HL-60 (cell line): ENCODE measurements around the gene OPRL1.

Source experiments
- DNase-seq, 2 experiments: peaks; one replicate each; pipeline ENCODE4 v3.0.0-alpha.2; 2010 to 2020; ENCODE audit warnings: low read depth in 1 of 2, low spot score in 1 of 2
- H3K27ac ChIP-seq: fragments of 250-450 bp; sonication (Bioruptor Pico); replicated peaks from 2 replicates; pipeline ENCODE4 v1.5.1; 2020; ENCODE audit warnings: mild to moderate bottlenecking, moderate library complexity
- H3K27me3 ChIP-seq: fragments of 250-450 bp; sonication (Bioruptor Pico); 2 replicates; pipeline ENCODE4 v1.5.1; 2021; ENCODE audit warnings: mild to moderate bottlenecking, moderate library complexity; ENCODE audit not compliant: insufficient read depth, poor library complexity, severe bottlenecking
- H3K4me3 ChIP-seq: replicated peaks from 2 replicates; pipeline ENCODE4 v1.5.1; 2011; ENCODE audit warnings: mild to moderate bottlenecking, control low read depth, low read length; ENCODE audit not compliant: insufficient read depth
- GABPA ChIP-seq: IDR thresholded peaks from 2 replicates; pipeline ENCODE4 v1.6.1; 2012; ENCODE audit warnings: low read depth
- POLR2AphosphoS5 ChIP-seq: IDR thresholded peaks from 2 replicates; pipeline ENCODE4 v1.6.1; 2012; ENCODE audit warnings: low read depth
- SPI1 ChIP-seq: IDR thresholded peaks from 2 replicates; pipeline ENCODE4 v1.6.1; 2012; ENCODE audit warnings: low read depth, mild to moderate bottlenecking, borderline replicate concordance
- TF ChIP-seq, protein P1 (sequence below): IDR thresholded peaks from one replicate; pipeline ENCODE4 v1.5.1; 2011; ENCODE audit warnings: low read length, control low read depth, inconsistent platforms; ENCODE audit not compliant: insufficient read depth
- TF ChIP-seq, protein P2 (sequence below): IDR thresholded peaks from 2 replicates; pipeline ENCODE4 v1.6.1; 2012; ENCODE audit warnings: low read depth; ENCODE audit not compliant: insufficient replicate concordance

OPRL1 gene

DNA sequence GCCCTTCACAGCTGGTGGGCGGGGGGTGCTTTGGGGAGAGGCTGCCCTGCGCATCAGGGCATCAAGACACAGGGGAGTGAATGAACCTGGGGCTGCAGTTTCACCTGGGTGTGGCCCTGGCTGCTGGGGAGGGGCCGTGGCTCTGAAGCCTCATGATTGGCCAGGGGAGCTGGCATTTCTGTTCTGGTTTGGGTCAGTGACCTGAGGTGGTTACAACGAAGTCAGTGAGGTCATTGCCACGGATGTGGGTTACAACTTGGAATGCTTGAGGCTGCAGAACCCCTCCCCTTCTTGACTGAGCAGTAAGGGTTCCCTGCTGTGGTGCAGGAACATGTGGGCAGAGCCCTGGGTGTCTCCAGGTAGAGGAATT, 13.9 kb upstream of the OPRL1 start:
- no peak for DNase-seq
- H3K27ac ChIP-seq, result no peak overlapping the region
- no peak overlapping the region for H3K4me3 ChIP-seq
- H3K27me3 ChIP-seq, result no peaks in the 10 kb centered on the region
- no peak for TF ChIP-seq SPI1
- TF ChIP-seq POLR2AphosphoS5, result no peak
- TF ChIP-seq, protein P1, sequence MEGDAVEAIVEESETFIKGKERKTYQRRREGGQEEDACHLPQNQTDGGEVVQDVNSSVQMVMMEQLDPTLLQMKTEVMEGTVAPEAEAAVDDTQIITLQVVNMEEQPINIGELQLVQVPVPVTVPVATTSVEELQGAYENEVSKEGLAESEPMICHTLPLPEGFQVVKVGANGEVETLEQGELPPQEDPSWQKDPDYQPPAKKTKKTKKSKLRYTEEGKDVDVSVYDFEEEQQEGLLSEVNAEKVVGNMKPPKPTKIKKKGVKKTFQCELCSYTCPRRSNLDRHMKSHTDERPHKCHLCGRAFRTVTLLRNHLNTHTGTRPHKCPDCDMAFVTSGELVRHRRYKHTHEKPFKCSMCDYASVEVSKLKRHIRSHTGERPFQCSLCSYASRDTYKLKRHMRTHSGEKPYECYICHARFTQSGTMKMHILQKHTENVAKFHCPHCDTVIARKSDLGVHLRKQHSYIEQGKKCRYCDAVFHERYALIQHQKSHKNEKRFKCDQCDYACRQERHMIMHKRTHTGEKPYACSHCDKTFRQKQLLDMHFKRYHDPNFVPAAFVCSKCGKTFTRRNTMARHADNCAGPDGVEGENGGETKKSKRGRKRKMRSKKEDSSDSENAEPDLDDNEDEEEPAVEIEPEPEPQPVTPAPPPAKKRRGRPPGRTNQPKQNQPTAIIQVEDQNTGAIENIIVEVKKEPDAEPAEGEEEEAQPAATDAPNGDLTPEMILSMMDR, result no peak
- TF ChIP-seq GABPA, result no peak
- TF ChIP-seq, protein P2, sequence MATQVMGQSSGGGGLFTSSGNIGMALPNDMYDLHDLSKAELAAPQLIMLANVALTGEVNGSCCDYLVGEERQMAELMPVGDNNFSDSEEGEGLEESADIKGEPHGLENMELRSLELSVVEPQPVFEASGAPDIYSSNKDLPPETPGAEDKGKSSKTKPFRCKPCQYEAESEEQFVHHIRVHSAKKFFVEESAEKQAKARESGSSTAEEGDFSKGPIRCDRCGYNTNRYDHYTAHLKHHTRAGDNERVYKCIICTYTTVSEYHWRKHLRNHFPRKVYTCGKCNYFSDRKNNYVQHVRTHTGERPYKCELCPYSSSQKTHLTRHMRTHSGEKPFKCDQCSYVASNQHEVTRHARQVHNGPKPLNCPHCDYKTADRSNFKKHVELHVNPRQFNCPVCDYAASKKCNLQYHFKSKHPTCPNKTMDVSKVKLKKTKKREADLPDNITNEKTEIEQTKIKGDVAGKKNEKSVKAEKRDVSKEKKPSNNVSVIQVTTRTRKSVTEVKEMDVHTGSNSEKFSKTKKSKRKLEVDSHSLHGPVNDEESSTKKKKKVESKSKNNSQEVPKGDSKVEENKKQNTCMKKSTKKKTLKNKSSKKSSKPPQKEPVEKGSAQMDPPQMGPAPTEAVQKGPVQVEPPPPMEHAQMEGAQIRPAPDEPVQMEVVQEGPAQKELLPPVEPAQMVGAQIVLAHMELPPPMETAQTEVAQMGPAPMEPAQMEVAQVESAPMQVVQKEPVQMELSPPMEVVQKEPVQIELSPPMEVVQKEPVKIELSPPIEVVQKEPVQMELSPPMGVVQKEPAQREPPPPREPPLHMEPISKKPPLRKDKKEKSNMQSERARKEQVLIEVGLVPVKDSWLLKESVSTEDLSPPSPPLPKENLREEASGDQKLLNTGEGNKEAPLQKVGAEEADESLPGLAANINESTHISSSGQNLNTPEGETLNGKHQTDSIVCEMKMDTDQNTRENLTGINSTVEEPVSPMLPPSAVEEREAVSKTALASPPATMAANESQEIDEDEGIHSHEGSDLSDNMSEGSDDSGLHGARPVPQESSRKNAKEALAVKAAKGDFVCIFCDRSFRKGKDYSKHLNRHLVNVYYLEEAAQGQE, result no peak

DNA sequence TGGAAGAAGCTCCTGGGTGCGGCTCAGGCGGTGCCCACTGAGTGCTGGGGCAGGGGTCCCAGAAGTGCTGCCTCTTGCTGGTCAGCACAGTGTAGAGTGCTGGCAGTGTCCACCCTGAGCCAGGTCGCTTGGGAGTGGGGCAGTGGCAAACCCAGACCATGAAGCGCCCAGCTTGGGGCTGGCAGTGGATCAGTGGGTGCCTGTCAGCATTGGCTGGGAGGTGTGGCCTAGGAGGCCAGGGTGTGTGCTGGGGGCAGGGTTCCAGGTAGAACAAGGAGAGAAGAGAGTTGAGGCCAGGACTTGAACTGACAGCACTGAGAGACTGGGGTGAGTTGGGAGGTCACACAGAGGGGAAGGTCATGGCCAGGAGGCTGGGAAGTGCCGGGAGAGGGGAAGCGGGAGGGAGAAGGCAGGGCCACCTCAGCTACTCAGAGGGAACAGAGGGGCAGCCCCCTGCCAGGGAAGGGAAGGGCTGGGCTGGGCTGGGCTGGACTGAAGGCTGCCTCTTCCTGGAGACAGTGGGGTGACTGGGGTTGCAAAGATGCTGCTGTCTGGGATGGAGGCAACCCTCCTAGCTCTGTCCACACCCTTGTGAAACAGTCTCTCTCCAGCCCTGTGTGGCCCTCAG, 12.8 kb upstream of the OPRL1 start:
- DNase-seq, result no peak
- Histone ChIP-seq H3K27me3 (no peaks in the 10 kb centered on the region), H3K4me3 (no peak overlapping the region), H3K27ac (no peak overlapping the region)
- TF ChIP-seq SPI1, result no peak
- TF ChIP-seq, protein P2, result no peak
- TF ChIP-seq GABPA, result no peak
- TF ChIP-seq POLR2AphosphoS5, result no peak

DNA sequence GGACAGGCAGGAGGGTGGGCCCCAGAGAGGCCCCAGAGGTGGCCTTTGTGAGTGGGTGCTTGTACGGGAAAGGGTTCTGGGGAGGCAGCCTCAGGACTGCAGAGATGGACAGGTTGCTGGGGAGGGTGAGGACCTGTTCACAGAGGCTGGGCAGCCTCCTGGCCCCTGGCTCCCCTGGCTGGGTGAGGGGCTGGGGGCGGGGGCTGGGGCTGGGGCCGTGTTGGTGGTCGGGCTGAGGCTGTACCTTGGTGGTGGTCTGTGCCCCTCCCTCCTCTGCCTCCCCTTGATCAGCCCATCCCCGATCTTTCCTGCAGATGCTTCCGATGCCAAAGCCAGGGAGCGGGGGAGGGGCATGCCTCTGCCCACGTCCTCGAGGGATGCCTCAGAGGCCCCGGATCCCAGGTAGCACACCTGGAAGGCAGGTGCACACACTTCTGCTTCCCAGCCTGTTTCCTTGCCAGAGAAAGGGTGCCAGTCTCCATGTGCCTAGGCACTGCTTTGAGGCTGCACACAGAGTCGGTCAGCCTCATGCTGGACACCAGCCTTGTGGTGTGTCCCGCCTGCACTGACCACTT, 12.1 kb upstream of the OPRL1 start:
- Histone ChIP-seq H3K27me3 (no peaks in the 10 kb centered on the region), H3K4me3 (no peak overlapping the region), H3K27ac (no peak overlapping the region)
- TF ChIP-seq, protein P1, result no peak
- TF ChIP-seq GABPA (no peak), SPI1 (no peak), POLR2AphosphoS5 (no peak)
- TF ChIP-seq, protein P2, result no peak
- DNase-seq, result no peak
